GM21825 (cell line): ENCODE measurements around the gene FBXO8.
A peak's percentile ranks its signal among the peaks of the same experiment; 100 is the strongest.

ENCODE experiments used
- ATAC-seq: cut with Tn5 transposase; IDR thresholded peaks from one replicate; pipeline ENCODE4 v1.9.1; 2021; ENCODE audit warnings: mild to moderate bottlenecking, moderate library complexity; ENCODE audit not compliant: unreplicated experiment

Gene FBXO8

GRCh38 chr4:174248407-174248806 is 35.1 kb downstream of the FBXO8 start:
- ATAC-seq, result no peak

GRCh38 chr4:174245714-174246113 is 37.8 kb downstream of the FBXO8 start:
- no peak for ATAC-seq

DNA sequence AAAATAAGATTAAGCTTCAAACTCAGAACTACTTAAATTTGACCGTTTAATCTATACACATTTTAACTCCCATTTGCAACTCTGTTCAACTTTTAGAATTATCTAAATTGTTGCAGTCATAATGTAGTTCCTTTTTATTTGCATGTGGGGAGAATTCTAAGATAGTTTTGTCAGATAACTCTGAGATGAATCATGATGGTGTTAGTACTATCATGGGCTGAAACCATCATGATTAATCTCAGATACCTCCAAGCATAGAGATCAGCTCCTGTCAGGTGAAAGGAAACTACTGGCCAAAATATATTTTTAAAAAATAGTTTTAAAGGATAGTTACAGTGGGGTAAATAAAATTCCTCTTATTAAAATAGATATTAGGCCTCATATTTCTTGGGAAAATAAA is 39.0 kb downstream of the FBXO8 start:
- peak; percentile 44 for ATAC-seq

- ATAC-seq, result no peak
Measured at GRCh38 chr4:174241162-174241561, 42.3 kb downstream of the FBXO8 start.

- no peak for ATAC-seq
Measured at GRCh38 chr4:174236359-174236758, 47.1 kb downstream of the FBXO8 start.

GRCh38 chr4:174230680-174231079 is 52.8 kb downstream of the FBXO8 start:
- no peak for ATAC-seq

DNA sequence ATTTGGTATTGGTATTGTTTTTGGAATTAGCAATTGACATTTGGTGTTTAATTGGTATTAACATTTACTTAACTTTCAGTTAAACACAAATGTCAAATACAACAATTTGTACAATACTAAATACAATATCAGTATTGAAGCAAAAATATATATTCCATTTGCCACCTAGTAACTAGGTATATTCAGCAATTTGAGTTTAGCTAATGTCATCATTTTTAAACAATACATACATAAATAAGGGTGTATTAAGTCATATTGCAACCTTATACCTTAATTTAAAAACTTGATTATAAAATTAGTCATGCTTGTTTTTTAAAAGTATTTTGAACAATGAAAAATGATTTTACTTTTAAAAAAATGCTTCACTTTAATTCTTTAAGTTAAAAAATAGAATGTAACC is 53.3 kb downstream of the FBXO8 start:
- ATAC-seq, result no peak

GRCh38 chr4:174228988-174229387 is 54.5 kb downstream of the FBXO8 start:
- ATAC-seq, result no peak

- no peak for ATAC-seq
Measured at GRCh38 chr4:174225349-174226049, 58.0 kb downstream of the FBXO8 start.

- no peak for ATAC-seq
Measured at GRCh38 chr4:174224550-174224949, 58.9 kb downstream of the FBXO8 start.

DNA sequence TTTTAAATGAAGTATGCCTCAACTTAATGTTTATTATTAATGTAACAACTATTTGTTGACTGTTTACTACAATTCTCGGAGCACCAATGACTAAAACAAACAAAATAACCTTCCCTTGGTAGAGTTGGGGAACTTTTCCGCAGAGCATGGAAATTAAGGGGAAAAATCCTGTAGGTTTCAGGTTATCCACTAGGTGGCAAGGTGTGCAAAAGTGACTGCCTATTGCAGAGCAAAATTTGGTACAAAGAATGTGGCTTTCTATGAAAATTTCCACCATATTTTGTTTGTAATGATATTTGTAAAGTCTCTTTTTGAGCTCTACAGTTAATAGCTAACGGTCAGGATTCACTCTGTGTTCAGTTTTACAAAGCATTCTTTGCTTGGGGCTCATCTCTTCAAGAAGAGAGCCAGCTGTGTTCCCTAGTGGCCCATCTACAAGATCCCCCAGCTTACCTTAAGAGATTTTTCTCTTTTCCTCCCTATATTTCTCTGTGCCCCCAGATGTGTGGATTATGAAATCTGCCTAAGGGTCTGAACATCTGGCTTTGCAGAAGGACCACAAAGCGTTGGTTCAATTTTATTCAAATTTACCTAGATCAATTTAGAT is 61.1 kb downstream of the FBXO8 start:
- peak; percentile 73 for ATAC-seq

DNA sequence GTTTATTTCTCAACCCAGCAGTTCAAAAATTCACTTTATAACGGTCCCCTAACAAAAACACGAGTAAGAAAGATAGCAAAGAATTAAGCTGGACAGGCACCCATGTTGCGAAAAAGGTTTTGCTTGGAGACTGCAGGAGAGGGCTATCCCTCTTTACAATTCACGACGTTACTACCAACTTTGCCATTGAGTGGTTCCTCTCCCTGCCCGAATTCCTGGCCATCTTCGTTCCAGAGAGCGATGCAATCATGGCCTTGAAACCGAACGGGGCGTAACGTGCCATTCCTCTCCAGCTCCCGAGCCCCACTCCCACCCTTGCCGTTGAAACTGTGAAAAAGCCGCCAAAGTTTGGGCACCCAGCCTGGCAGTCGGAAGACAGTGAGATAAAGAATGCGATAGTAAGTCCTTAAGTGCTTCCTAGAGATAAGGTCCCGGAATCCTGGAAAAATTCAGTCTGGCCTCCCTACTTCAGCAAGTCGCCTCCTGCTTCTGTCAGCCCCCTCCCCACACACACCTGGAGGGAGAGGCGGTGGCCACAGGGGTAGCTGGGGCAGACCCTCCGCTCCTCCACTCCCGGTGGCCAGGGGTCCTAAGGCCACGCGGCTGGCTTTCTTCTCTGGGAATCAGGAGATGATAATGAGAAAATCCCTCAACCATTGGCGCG is 65.2 kb downstream of the FBXO8 start:
- no peak for ATAC-seq

DNA sequence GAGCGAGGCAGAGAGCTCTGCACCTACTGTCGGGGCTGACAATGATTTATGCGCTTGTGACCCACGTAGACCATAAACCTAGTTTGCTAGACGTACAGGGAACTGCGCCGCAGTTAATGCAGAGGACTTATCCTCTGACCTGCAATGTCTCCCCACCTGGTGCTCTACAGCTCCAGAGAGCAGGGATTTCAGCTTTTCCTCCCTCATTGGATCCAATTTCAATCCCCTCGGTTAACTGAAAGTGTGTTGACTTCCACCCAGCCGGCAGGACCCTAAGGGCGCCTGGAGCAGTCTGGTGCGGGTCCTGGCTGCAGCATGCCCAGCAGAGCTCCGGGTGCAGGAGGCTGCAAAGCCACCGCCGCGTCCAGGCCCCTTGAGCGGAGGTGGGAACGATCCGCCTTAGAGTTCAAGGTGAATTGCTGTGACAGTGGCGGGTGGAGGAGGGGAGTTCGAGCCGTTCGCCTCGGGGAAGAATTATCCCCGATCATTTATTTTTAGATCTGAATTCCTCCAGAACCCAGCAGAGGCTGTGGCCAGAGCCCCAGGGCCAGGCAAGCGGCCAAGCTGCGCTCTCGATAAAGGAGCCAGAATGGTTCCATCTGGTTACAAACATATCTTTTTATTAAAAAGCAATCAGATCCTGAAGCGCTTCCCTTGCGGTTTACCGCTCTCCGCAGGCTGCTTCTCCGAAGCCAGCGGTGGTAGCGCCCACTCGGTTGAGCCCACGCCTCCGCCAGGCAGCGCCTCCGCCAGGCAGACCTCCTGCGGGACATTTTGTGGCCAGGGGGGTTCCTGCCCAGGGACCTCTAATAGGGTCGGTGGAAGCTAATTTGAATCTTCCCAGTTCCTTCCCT is 66.0 kb downstream of the FBXO8 start:
- ATAC-seq, result no peak

- no peak for ATAC-seq
Measured at GRCh38 chr4:174216799-174217272, 66.6 kb downstream of the FBXO8 start.

- no peak for ATAC-seq
Measured at GRCh38 chr4:174215961-174216680, 67.3 kb downstream of the FBXO8 start.

DNA sequence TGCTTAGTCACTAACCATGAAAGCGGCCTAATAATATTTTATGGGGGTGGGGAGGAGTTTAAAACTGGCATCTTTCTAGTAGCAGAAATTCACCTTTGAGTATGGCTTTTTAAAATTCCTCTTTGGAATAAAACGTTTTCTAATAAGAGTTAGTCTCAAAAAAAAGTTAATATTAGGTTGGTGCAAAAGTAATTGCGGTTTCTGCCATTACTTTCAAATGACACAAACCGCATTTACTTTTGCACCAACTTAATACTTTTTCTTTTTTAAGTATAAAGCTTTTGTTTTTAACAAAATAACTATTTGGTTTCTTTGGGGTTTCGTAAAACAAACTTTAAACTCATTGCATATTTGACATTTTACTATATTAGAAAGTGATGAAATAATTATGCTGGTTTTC is 68.4 kb downstream of the FBXO8 start:
- ATAC-seq, result no peak

DNA sequence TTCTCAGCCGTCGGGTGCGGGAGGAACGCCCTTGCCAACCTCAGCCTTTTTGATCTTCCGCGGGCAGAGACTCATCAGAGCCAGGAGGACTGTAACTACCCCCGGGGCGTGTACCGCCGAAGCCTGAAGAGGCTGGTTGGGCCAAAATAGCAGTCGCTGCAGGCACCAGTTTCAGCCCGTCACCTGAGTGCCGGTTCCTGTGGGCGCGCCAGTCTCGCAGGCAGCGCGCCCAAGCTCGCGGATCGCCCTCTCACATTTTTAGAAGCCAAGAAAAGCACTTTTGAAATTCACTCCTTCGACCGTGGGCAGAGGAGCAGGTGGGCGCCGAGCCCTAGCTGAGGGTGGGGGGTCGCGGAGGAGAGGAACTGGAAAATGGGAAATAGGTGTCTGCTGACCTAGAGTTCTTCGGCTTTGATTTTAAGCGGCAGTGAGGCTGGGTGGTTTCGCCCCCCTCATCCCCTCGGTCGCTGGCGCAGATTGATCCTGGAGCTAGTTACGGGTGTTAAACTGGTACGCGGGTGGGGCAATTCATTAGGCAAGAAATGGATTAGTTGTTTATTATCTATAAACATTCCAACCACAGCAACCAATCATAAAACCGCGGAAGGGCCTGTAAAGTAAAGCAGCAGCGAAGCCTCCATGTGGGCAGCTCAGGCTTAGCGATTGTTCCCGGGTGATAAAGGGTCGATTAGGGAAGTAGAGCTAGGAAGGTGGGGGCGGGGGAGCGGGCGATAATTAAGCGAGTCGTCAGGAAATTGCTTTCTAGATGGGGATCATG is 69.2 kb downstream of the FBXO8 start:
- ATAC-seq, result no peak

- ATAC-seq, result no peak
Measured at GRCh38 chr4:174213731-174214100, 69.8 kb downstream of the FBXO8 start.

GRCh38 chr4:174212061-174212460 is 71.4 kb downstream of the FBXO8 start:
- no peak for ATAC-seq

- ATAC-seq, result no peak
Measured at GRCh38 chr4:174211622-174212044, 71.8 kb downstream of the FBXO8 start.
